Fibroblast of gingiva (primary cell): ENCODE results near the gene TMEM267.
"Not testable (repeated sequence)": the region's sequence is repeated elsewhere in the genome, so short reads cannot be mapped to it uniquely, and the experiment has no call there.

Source experiments
- DNase-seq: peaks from one replicate; pipeline ENCODE4 v3.0.0-alpha.2; 2011; ENCODE audit warnings: low read depth

TMEM267 gene

GRCh38 chr5:43402524-43403066 is 81.1 kb downstream of the TMEM267 start:
- DNase-seq, result not testable (repeated sequence)

- no peak for DNase-seq
Measured at GRCh38 chr5:43401827-43402226, 81.8 kb downstream of the TMEM267 start.

- peak; percentile 10 for DNase-seq
Measured at GRCh38 chr5:43400082-43400481, 83.6 kb downstream of the TMEM267 start.

GRCh38 chr5:43396762-43397304 is 86.8 kb downstream of the TMEM267 start:
- DNase-seq, result peak; percentile 19
